GM21526 (cell line): ENCODE data around the gene PRKACG.

Source experiments
- ATAC-seq: cut with Tn5 transposase; IDR thresholded peaks from one replicate; pipeline ENCODE4 v1.9.1; 2021; ENCODE audit warnings: moderate library complexity; ENCODE audit not compliant: unreplicated experiment, low FRiP score

The PRKACG gene

DNA sequence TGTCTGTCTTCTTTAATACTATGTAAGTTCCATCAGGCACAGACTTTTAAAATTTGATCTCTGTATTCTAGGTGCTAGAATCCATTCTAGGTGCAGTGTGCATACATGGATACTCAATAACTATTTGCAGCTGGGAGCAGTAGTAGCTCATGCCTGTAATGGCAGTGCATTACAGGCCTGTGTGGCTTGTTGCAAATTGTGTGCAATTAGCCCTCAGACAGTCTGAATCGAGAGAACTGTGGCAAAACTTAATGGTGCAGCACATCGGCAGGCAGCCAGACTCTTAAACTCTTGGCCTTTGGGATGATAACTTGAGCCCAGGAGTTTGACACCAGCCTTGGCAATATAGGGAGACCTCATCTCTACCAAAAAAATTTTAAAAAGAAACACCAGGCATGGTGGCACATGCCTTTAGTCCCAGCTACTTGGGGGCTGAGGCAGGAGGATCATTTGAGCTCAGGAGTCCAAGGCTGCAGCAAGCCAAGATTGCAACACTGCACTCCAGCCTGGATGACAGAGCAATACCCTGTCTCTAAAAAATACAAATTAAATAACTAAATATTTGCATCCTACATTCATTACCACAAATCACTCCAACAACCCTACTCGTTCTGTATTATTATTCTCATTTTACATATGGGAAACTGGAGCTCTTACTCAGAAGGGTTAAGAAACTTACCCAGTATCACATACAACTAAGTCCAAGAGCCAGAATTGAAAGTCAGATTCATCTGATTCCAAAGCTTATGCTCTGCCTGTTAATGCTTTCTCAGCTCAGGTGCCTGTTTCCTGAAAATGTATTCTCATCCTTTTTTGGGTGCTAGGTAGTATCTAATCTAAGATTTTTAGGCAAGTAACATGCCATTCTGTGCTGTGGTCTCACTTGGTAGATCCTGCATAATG is 30.1 kb downstream of the PRKACG start:
- ATAC-seq, result no peak

DNA sequence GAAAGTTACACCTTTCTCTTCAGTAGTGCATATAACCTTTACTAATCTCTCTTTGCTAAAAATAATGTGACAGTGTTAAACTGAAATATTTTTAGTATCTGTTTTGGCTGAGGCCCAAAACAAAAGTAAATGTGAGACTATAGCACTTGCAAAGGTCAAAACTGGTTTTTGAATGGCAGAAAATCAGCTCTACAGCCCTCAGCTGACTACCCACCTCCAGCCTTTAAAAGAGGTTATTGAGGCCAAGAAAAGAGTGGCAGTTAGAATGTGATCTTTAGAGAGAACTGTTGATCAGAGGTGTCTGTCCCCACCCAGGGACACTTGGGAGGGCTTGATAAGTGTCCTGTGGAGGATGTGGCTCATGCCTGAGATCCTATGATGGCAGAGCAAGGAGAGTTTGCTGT is 30.9 kb downstream of the PRKACG start:
- ATAC-seq, result no peak

DNA sequence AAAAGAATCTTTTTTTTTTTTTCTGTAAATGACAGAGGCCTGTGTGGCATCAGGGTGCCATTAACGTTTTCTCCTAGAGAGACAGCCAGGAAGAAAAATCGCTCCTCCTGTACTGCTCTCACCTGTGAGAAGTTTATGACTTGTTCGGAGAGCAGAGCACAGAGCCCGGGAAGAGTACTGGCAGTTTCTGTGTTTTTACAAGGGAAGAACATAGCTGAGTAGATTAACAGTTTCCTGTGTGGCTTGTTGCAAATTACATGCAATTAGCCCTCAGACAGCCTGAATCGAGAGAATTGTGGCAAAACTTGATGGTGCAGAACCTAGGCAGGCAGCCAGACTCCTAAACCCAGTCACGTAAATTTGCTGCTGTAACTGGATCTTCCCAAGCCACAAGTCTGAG is 32.1 kb downstream of the PRKACG start:
- ATAC-seq, result no peak

DNA sequence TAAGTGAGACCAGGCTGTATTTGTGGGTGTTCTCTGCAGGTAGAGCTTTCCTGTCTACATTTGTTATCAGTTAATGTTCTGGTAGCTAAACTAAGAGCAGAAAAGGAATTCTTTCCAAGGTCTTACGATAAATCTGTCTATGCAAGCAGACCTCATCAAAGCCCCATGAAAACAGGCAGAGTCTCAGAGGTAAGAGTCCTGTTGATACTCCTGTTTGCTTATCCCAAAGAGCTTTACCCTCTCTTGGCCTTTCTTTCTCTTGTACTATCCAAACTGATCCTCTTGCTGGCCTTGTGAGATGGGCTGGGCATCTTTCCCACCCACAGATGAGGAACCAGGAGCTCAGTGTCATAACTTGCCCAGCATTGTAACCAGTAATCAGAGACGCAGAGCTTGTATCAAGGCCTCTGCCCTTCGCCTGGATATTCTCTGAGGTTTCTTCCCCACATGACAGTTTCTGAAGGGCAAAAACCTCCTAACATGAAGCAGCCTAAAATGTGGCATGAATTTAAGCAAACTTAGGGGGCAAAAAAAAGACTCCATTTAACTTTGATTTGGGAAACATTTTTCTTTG is 33.5 kb downstream of the PRKACG start:
- no peak for ATAC-seq

DNA sequence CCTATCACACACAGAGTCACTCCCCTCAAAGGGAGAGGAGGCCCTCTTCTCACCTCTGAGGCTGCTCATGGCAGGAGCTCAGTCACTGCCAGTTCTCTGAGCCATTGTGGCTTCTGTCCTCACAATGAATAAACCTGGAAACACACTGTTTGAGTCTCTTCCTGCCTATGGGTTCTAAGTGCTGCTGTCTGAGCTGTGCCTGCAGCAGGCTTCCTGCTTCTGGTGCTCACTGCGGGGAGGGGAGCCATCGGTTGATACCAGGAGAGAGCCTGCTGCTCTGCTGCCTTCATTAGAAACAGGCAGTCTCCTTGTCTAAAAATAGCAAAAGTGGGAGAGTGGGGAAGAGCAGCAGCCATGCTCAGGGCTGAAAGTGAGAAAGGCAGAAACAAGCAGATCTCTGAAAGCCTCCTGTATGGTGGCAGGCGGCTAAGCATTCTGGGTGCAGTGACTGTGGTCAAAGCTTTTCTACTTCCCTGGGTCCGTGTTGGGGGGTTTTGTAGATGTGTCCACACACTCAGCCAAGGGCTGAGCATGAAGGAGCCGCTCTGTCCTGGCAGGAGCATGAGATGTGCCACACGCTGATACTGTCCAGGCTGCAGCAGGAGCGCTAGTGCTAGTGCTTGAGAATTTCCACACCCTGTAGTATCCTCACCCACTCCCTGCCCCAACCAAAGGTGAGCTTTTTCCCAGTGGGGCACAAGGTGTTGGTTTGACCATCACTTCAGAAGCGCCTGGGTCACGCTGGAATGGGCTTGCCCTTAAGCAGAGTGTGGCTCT is 34.2 kb downstream of the PRKACG start:
- ATAC-seq, result no peak

DNA sequence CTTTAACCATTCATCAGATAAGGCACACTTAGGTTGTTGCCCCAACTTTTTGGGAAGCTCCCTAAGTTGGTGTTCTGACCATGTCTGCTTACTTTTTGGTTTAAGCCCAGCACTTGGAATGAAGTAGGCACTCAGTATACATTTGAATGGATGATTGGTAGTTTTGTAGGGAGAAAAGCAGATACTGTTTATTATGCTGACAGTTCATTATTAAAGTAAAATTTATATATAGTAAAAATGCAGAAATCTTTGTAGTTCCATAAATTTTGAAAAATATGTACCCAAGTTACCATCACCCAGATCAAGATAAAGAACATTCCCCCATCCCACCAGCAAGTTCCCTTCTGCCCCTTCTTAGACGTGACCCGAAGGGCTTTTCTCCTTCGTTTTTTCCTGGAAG is 35.4 kb downstream of the PRKACG start:
- ATAC-seq, result no peak

DNA sequence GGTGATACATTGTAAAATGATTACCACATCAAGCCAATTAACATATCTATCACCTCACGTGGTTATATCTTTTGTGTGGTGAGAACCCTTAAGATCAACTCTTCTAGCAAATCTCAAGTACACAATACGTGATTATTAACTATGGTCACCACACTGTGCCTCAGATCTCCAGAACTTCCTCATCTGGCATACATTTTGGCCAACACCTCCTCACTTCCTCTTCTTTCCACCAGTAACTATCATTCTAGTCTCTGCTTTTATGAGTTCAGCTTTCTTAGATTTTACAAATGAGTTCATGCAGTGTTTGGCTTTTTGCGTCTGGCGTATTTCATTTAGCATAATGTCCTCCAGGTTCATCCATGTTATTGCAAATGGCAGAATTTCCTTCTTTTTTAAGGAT is 35.8 kb downstream of the PRKACG start:
- no peak for ATAC-seq

DNA sequence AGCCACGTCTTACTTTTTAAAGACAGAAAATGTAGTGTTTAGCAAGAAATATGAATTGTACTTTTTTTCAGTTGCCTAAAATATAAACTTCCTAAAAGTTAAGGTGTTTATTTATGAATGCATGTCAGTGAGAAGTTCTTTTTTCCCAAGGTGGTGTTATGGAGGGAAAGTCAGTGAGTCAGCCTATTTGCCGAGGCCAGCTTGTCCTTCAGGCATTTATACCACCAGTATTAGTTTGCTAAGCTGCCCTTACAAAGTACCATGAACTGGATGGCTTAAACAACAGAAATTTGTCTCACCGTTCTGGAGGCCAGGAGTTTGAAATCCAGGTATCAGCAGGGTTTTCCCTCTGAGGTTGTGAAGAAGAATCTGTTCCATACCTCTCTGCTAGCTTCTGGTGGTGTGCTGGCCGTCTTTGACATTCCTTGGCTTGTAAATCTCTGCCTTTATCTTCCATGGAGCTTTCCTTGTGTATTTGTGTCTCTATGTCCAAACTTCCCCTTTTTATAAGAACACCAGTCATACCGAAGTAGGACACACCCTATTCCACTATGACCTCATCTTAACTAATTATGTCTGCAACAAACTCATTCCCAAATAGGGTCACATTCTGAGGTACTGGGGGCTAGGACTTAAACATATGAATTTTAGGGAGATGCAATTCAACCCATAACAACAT is 38.4 kb downstream of the PRKACG start:
- ATAC-seq, result no peak

DNA sequence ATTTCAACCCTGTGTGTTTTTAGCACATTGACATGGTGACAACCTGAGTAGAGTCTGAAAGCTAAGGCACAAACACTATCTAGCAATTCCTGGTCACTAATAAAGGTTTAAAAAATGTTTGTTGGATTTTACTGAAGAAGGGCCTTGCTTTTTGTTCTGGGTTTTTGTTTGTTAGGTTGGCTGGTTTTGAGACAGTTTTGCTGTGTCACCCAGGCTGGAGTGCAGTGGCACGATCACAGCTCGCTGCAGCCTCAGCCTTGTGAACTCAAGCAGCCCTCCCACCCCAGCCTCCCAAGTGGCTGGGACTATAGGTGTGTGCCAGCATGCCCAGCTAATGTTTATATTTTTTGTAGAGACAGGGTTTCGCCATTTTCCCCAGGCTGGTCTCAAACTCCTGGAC is 39.0 kb downstream of the PRKACG start:
- no peak for ATAC-seq

DNA sequence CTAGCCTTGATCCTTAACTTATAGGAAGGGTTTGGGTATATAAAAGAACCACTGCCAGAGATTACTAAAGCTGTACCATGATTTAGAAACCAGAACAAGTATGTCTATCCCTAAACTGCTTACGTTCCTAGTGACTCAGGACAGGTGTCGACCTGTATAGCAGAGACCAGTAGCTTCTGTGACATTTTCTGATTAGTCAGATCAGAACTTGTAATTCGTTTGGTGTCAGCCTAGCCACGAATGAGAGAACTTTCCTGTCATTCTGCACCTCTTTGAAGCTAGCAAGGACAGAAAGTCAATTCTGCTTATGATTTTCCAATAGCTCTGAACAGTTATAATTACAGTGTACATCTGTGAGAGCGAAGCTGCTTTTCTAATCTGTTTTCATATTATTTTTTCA is 39.5 kb downstream of the PRKACG start:
- ATAC-seq, result peak; percentile 95

DNA sequence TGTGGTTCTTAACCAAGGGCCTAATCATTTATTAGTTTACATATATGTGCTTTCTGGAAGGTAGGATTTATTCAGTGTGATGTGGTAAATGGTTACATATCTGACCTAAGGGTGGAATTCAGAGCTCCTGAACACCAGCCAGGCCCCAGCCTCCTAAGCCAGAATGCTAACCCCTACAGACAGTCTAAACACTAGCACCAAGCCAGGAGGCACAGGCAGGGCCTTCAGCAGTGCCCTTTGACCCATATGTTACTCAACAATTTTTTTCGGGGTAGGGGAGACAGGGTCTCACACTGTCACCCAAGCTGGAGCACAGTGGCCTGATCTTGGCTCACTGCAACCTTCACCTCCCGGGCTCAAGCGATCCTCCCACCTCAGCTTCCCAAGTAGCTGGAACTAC is 40.3 kb downstream of the PRKACG start:
- no peak for ATAC-seq

DNA sequence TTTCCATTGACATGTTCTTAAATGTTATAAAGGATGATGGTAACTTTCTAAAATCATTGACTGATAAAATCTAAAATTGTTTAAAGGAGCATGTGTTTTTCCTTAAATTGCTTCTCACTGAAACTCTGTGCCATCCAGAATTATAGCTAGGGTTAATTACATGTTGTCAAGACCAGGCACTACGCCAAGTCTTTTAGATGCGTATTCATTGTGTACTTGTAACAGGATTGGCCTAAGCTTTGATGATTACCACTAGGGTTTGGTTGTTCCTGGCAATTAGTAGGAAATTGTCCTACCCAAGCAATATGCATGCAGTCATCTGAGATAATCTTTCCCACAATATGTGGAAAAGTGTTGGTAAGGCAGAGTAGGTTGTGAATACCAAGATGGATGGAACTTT is 43.8 kb downstream of the PRKACG start:
- ATAC-seq, result no peak

DNA sequence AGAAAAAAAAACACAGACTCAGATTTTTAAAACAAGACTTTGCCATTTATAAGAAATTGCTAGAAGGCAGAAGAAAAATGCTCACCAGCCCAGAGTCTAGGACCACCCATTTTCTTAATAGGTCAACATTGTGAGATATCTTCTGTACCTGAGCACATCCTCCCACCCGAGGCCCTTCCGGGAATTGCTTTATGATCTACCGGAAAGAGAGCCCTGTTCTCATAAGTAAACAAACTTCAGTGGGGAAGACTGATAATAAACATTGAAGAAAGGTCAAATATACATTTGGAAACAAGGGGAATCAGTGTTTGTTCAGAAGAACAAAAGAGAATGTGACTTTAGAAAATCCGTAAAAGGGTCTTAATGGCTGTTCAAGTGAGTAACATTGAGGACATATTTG is 44.4 kb downstream of the PRKACG start:
- no peak for ATAC-seq

DNA sequence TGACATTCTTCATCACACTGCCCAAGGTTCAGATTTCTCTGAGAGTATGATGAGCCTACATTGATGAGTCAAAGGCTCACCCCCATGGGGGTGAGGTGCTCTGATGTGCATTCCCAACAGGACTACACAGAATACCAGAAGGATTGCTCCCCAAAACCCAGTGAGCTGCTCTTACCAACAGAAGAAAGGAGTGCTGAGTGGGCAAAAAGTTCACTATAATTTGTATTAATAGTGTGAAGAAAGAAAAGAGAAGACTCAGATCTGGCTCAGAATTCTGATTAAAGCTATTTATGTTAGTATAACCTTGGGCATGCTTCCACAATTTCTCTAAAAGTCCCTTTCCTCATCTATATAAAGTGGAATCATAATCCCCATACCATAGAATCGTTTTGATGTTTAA is 46.1 kb downstream of the PRKACG start:
- ATAC-seq, result no peak

DNA sequence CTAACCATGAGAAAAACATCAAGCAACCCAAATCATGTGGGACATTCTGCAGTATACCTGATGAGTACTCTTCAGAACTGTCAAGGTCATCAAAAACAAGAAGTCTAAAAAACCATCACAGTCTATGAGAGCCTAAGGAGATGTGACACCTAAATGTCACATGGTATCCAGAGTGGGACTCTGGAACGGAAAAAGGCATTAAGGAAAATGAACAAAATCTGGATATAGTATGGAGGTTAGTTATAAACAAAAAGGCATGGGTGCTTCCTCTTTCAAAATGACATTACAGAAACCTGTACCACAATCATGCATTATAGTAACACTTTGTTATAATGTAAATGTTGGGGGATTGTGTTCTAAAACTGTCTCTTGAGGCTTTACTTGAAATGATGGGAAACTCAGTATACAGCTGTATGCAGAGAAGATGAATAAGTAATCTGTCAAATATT is 47.4 kb downstream of the PRKACG start:
- ATAC-seq, result peak; percentile 50

DNA sequence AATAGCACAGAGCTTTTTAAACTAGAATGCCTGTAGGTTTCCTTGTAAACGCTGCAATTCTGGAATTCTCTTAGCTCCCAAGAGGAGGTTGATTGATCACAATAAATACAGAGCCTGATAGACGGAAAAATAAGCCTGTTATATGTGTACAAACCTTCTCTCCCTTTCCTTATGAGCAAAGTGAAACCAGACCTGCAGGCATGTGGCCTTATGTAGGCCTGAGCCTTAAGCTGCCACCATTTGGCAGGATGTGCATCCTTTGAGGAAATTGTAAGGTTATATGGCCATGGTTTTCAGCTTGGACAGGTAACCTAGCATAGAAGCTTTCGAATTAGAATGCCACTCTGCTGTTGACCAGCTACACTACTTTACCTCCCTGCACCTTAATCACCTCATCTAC is 49.1 kb downstream of the PRKACG start:
- ATAC-seq, result no peak

DNA sequence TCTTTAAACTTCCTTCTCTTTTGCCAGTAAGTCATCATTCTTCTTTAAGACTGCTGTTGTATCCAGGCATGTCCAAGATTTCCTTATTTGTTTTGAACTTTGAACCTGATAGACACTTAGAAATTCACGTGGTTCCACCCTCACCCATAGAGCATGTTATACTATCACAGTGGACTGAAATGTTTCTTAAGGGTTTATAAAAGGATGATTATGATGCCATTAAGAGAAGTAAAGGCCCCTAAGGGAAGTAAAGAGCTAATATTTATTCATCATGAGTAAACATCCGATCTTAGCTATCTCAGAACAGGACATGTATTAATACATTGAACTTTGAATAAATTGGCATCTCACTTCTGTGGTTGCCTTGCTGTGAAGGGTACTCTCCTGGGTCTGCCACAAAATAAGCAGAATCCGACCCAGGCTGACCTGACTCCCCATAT is 49.8 kb downstream of the PRKACG start:
- ATAC-seq, result no peak

DNA sequence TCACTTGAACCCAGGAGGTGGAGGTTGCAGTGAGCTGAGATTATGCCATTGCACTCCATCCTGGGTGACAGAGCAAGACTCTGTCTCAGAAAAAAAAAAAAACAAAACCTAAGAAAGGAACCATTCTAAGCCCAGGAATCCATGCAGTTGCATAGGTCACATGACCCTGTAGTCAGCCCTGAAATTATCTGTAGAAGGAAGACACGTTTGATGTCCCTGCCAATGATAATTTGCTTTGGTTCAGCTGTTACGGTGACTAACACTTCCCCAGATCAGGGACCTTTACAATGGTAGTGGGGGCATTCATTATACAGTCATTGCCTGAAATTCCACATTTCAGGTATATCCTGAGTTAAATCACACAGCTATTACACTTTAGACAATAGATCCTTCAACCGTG is 50.5 kb downstream of the PRKACG start:
- no peak for ATAC-seq
